GM18511 (cell line): ENCODE data around the gene PLEKHM1.
A peak's percentile ranks its signal among the peaks of the same experiment; 100 is the strongest.
"Not testable (repeated sequence)": the region's sequence is repeated elsewhere in the genome, so short reads cannot be mapped to it uniquely, and the experiment has no call there.

Experiments
- ATAC-seq: cut with Tn5 transposase; IDR thresholded peaks from one replicate; pipeline ENCODE4 v1.9.1; 2021; ENCODE audit warnings: mild to moderate bottlenecking, moderate library complexity; ENCODE audit not compliant: unreplicated experiment

Gene PLEKHM1

GRCh38 chr17:45461524-45462327, 28.8 kb downstream of the PLEKHM1 start:
- ATAC-seq: peak; percentile 96

GRCh38 chr17:45460422-45460821, 30.1 kb downstream of the PLEKHM1 start:
- ATAC-seq: not testable (repeated sequence)

- ATAC-seq: not testable (repeated sequence)
Observed at GRCh38 chr17:45454341-45454740, 36.2 kb downstream of the PLEKHM1 start.

GRCh38 chr17:45453731-45454130, 36.8 kb downstream of the PLEKHM1 start:
- ATAC-seq: not testable (repeated sequence)

GRCh38 chr17:45453225-45453534, 37.3 kb downstream of the PLEKHM1 start:
- not testable (repeated sequence) for ATAC-seq

GRCh38 chr17:45452329-45453224, 37.9 kb downstream of the PLEKHM1 start:
- ATAC-seq: not testable (repeated sequence)

GRCh38 chr17:45451660-45452059, 38.9 kb downstream of the PLEKHM1 start:
- not testable (repeated sequence) for ATAC-seq

- no peak for ATAC-seq
Observed at GRCh38 chr17:45451131-45451530, 39.4 kb downstream of the PLEKHM1 start.

- ATAC-seq: not testable (repeated sequence)
Observed at GRCh38 chr17:45449708-45450329, 40.7 kb downstream of the PLEKHM1 start.

- not testable (repeated sequence) for ATAC-seq
Observed at GRCh38 chr17:45449260-45449659, 41.3 kb downstream of the PLEKHM1 start.

GRCh38 chr17:45448483-45448882, 42.0 kb downstream of the PLEKHM1 start:
- ATAC-seq: not testable (repeated sequence)

GRCh38 chr17:45448066-45448465, 42.5 kb downstream of the PLEKHM1 start:
- ATAC-seq: not testable (repeated sequence)

GRCh38 chr17:45447650-45448049, 42.9 kb downstream of the PLEKHM1 start:
- not testable (repeated sequence) for ATAC-seq

- ATAC-seq: not testable (repeated sequence)
Observed at GRCh38 chr17:45446872-45447625, 43.5 kb downstream of the PLEKHM1 start.

- not testable (repeated sequence) for ATAC-seq
Observed at GRCh38 chr17:45445901-45446743, 44.4 kb downstream of the PLEKHM1 start.

GRCh38 chr17:45444856-45445820, 45.4 kb downstream of the PLEKHM1 start:
- ATAC-seq: not testable (repeated sequence)

- ATAC-seq: not testable (repeated sequence)
Observed at GRCh38 chr17:45444301-45444700, 46.2 kb downstream of the PLEKHM1 start.
